B cell (primary cell): ENCODE measurements around the gene WASF2. TPM values are rescaled to one million over a fixed set of nuclear protein-coding genes. Genes with fewer than 3 reads are reported as not detected.

Experiments used
- ATAC-seq: fragments of 200-7000 bp; cut with Tn5 transposase; one replicate; pipeline ENCODE4 v1.10.0; 2021; ENCODE audit warnings: low read depth, mild to moderate bottlenecking, moderate number of reproducible peaks, moderate library complexity
- CTCF ChIA-PET: fragments of 350-600 bp; sonication (Branson Sonifier 250); formaldehyde crosslinking; loops from one replicate; lab custom pipeline; 2021; ENCODE audit warnings: antibody characterized with exemption, inconsistent platforms; lab: Charles Lee
- POLR2A ChIA-PET: fragments of 350-600 bp; sonication (Branson Sonifier 250); formaldehyde crosslinking; loops from one replicate; lab custom pipeline; 2021; ENCODE audit warnings: antibody characterized with exemption; lab: Charles Lee
- DNase-seq: peaks from one replicate; pipeline ENCODE4 v3.0.0; 2013
- H2AFZ ChIP-seq: 2 replicates; pipeline ENCODE4 v1.6.1; 2012; ENCODE audit warnings: mild to moderate bottlenecking, low read depth, low read length; ENCODE audit not compliant: insufficient read depth, poor library complexity, severe bottlenecking
- H3K27ac ChIP-seq, 2 donors: 1 replicate in 1 of 2; 2 replicates in 1 of 2; pipeline ENCODE4 v1.5.1; 2012 to 2013; ENCODE audit warnings: low read length in 2 of 2, mild to moderate bottlenecking in 2 of 2, moderate library complexity in 1 of 2
- H3K27me3 ChIP-seq, 4 experiments: fragments of 200-600 bp in 1 of 4; sonication (generic) in 1 of 4; replicated peaks in 1 of 4; 1 replicate in 2 of 4; 2 replicates in 2 of 4; pipeline versions ENCODE4 v1.6.1 to v1.7.0; 2013 to 2016; ENCODE audit warnings: low read length in 3 of 4, mild to moderate bottlenecking in 2 of 4, mixed read lengths in 1 of 4, moderate library complexity in 1 of 4; ENCODE audit not compliant: insufficient read depth in 4 of 4, control insufficient read depth in 3 of 4; ENCODE audit errors: control extremely low read depth in 1 of 4
- H3K36me3 ChIP-seq, 2 experiments: replicated peaks in 1 of 2; 1 replicate in 1 of 2; 2 replicates in 1 of 2; pipeline versions ENCODE4 v1.6.1 to v1.7.1; 2013; ENCODE audit warnings: low read length in 1 of 2; ENCODE audit not compliant: insufficient read depth in 2 of 2, control insufficient read depth in 1 of 2; ENCODE audit errors: control extremely low read depth in 1 of 2, extremely low read depth in 1 of 2
- H3K4me1 ChIP-seq, 2 donors: fragments of 200-600 bp in 1 of 2; sonication (generic) in 1 of 2; 1 replicate in 1 of 2; 2 replicates in 1 of 2; pipeline versions ENCODE4 v1.5.1 to v1.6.1; 2013 to 2017; ENCODE audit warnings: low read length in 2 of 2; ENCODE audit not compliant: control insufficient read depth in 2 of 2, insufficient read depth in 2 of 2
- H3K4me2 ChIP-seq: replicated peaks from 2 replicates; pipeline ENCODE3; 2012; ENCODE audit warnings: mild to moderate bottlenecking, low read depth, low read length; ENCODE audit not compliant: poor library complexity, severe bottlenecking
- H3K4me3 ChIP-seq, 5 experiments: fragments of 200-600 bp in 1 of 5; sonication (generic) in 1 of 5; 1 replicate in 3 of 5; 2 replicates in 2 of 5; pipeline versions ENCODE4 v1.5.1 to v1.7.0; 2011 to 2016; ENCODE audit warnings: low read length in 4 of 5, mild to moderate bottlenecking in 4 of 5, low read depth in 2 of 5, control low read depth in 1 of 5, moderate library complexity in 1 of 5; ENCODE audit not compliant: insufficient read depth in 1 of 5; ENCODE audit errors: control extremely low read depth in 1 of 5, extremely low read depth in 1 of 5
- H3K79me2 ChIP-seq: fragments of 200-600 bp; sonication (generic); one replicate; pipeline ENCODE4 v1.6.0; 2016; ENCODE audit warnings: low read length; ENCODE audit not compliant: control insufficient read depth, insufficient read depth
- H3K9ac ChIP-seq: fragments of 200-600 bp; sonication (generic); 2 replicates; pipeline ENCODE4 v1.6.1; 2017; ENCODE audit warnings: mild to moderate bottlenecking, low read length, moderate library complexity
- H3K9me3 ChIP-seq, 3 donors: one replicate each; pipeline versions ENCODE4 v1.6.1 to v1.7.1; 2013; ENCODE audit warnings: low read length in 2 of 3; ENCODE audit not compliant: control insufficient read depth in 2 of 3, insufficient read depth in 1 of 3; ENCODE audit errors: control extremely low read depth in 1 of 3
- H4K20me1 ChIP-seq: 2 replicates; pipeline ENCODE4 v1.6.0; 2012; ENCODE audit warnings: mild to moderate bottlenecking, low read length; ENCODE audit not compliant: insufficient read depth, control insufficient read depth, poor library complexity, severe bottlenecking
- H3K27ac Mint-ChIP-seq: one replicate; pipeline ENCODE4 v1.8.0; 2021; ENCODE audit warnings: mixed read lengths
- H3K27me3 Mint-ChIP-seq: one replicate; pipeline ENCODE4 v1.8.0; 2021; ENCODE audit warnings: mixed read lengths
- H3K4me1 Mint-ChIP-seq: one replicate; pipeline ENCODE4 v1.8.0; 2021; ENCODE audit warnings: mixed read lengths
- H3K4me3 Mint-ChIP-seq: one replicate; pipeline ENCODE4 v1.8.0; 2021; ENCODE audit warnings: mixed read lengths
- H3K9me3 Mint-ChIP-seq: one replicate; pipeline ENCODE4 v1.8.0; 2022; ENCODE audit warnings: mixed read lengths; ENCODE audit not compliant: insufficient read depth
- CTCF ChIP-seq: fragments of 200-600 bp; IDR thresholded peaks from one replicate; pipeline ENCODE4 v1.8.0; 2022; ENCODE audit warnings: antibody characterized with exemption, mild to moderate bottlenecking
- EZH2 ChIP-seq: IDR thresholded peaks from 2 replicates; pipeline ENCODE4 v1.6.1; 2012; ENCODE audit warnings: borderline replicate concordance, low read depth, mild to moderate bottlenecking, moderate library complexity, low read length; ENCODE audit not compliant: insufficient read depth, poor library complexity, severe bottlenecking
- WGBS: methylation state at CpG from one replicate; pipeline ENCODE4 v1.1.5; 2013; ENCODE audit warnings: missing lambda C conversion rate; ENCODE audit not compliant: insufficient coverage; 5-methylcytosine and 5-hydroxymethylcytosine counted together
- intact Hi-C: fragments of 100-400 bp; cut with micrococcal nuclease; formaldehyde crosslinking; loops from one replicate; pipeline ENCODE4 v1.10.0; 2022
- polyA plus RNA-seq: library from polyadenylated mRNA; depleted of rRNA; stranded (reverse); fragments of >200 nt; gene quantifications from 2 replicates; pipeline ENCODE4 v1.2.3, GENCODE V29; 2012
- total RNA-seq, 2 donors: library from RNA; stranded (reverse); fragments of 120-200 nt in 1 of 2; gene quantifications; 1 replicate in 1 of 2; 2 replicates in 1 of 2; pipeline versions ENCODE4 v1.2.3 to v1.2.4, GENCODE V29; 2013 to 2022

The WASF2 gene
- total and polyA plus RNA-seq, 2 donors (not counting 1 experiment from before 2014, with no cell fraction given), result 67.4 to 169 TPM

GRCh38 chr1:27521861-27522431 lies 32.0 kb upstream of the WASF2 start:
- ChIA-PET POLR2A (no interaction called here), CTCF (no interaction called here)
- WGBS, result 61% methylated on average over 9 of the region's 9 CpGs
- Histone ChIP-seq H2AFZ (peak overlapping the region; percentile 77), H3K4me1 (peaks cover 49 to 51% of the 10 kb centered on the region in 2 donors), H3K9ac (no peak overlapping the region), H3K36me3 (no peaks in the 10 kb centered on the region), H3K9me3 (no peaks in the 10 kb centered on the region), H3K79me2 (no peaks in the 10 kb centered on the region), H3K4me3 (peak overlapping the region in 1 of 5 experiments; percentile 16), H3K27ac (no peak overlapping the region), H3K4me2 (peak overlapping the region; percentile 71), H3K27me3 (peaks cover 0 to 4% (median 0%) of the 10 kb centered on the region in 4 experiments), H4K20me1 (no peaks in the 10 kb centered on the region)
- ATAC-seq (no peak), DNase-seq (no peak)
- TF ChIP-seq CTCF (no peak), EZH2 (no peak)
- peaks cover 54% of the 10 kb centered on the region for H3K4me1 Mint-ChIP-seq
- H3K27ac Mint-ChIP-seq, result peak overlapping the region; percentile 28
- H3K27me3 Mint-ChIP-seq, result no peaks in the 10 kb centered on the region
- peak overlapping the region; percentile 36 for H3K4me3 Mint-ChIP-seq
- intact Hi-C loops, result loop anchor here (10.0 kb wide), 1 partner anchor 47 kb away; no protein-coding TSS in a partner anchor
- H3K9me3 Mint-ChIP-seq, result no peaks in the 10 kb centered on the region

- intact Hi-C loops, result loop anchor here (10.0 kb wide), 1 partner anchor 47 kb away; no protein-coding TSS in a partner anchor
- peaks cover 49% of the 10 kb centered on the region for H3K4me1 Mint-ChIP-seq
- peak overlapping the region; percentile 19 for H3K9ac ChIP-seq
- no peaks in the 10 kb centered on the region for H4K20me1 ChIP-seq
- peak overlapping the region; percentile 77 for H2AFZ ChIP-seq
- ATAC-seq, result no peak
- peak overlapping the region; percentile 48 for H3K4me3 Mint-ChIP-seq
- peak overlapping the region; percentile 71 for H3K4me2 ChIP-seq
- no peaks in the 10 kb centered on the region for H3K27me3 Mint-ChIP-seq
- H3K27me3 ChIP-seq, result peaks cover 0 to 4% (median 0%) of the 10 kb centered on the region in 4 experiments
- peaks cover 43 to 46% of the 10 kb centered on the region in 2 donors for H3K4me1 ChIP-seq
- H3K27ac Mint-ChIP-seq, result peak overlapping the region; percentile 46
- no peaks in the 10 kb centered on the region for H3K36me3 ChIP-seq
- TF ChIP-seq CTCF (no peak), EZH2 (no peak)
- peak overlapping the region in 2 of 5 experiments; percentile 5 to 16 for H3K4me3 ChIP-seq
- CTCF ChIA-PET, result interaction anchor here (0.9 kb wide), 1 partner anchor 35 kb away, joined by 4 read pairs; no protein-coding TSS in a partner anchor
- H3K9me3 Mint-ChIP-seq, result no peaks in the 10 kb centered on the region
- 15% methylated on average over 18 of the region's 20 CpGs for WGBS
- H3K9me3 ChIP-seq, result no peaks in the 10 kb centered on the region
- DNase-seq, result peak; percentile 41
- H3K27ac ChIP-seq, result no peak overlapping the region
- H3K79me2 ChIP-seq, result no peaks in the 10 kb centered on the region
- POLR2A ChIA-PET, result no interaction called here
Measured at GRCh38 chr1:27521336-27521831, 31.4 kb upstream of the WASF2 start.
